T-helper 2 cell treated with Interferon-gamma antibody and Interleukin-4, amounts not matched to agents 5 μg/mL and 100 μg/mL, for 36 hours (primary cell): ENCODE data around the gene SLC9A7.
A peak's percentile ranks its signal among the peaks of the same experiment; 100 is the strongest.

Experiments used
- DNase-seq: peaks from one replicate; pipeline ENCODE4 v3.0.0; 2021; ENCODE audit warnings: low spot score
- H3K27ac Mint-ChIP-seq: one replicate; pipeline ENCODE4 v1.8.0; 2021; ENCODE audit warnings: mild to moderate bottlenecking, mixed read lengths
- H3K27me3 Mint-ChIP-seq: one replicate; pipeline ENCODE4 v1.8.0; 2021; ENCODE audit warnings: low read depth, mixed read lengths
- H3K36me3 Mint-ChIP-seq: one replicate; pipeline ENCODE4 v1.8.0; 2021; ENCODE audit warnings: low read depth, mixed read lengths
- H3K4me1 Mint-ChIP-seq: one replicate; pipeline ENCODE4 v1.8.0; 2021; ENCODE audit warnings: low read depth, mixed read lengths
- H3K4me3 Mint-ChIP-seq: one replicate; pipeline ENCODE4 v1.8.0; 2022; ENCODE audit warnings: mild to moderate bottlenecking, moderate library complexity, mixed read lengths
- H3K9me3 Mint-ChIP-seq: one replicate; pipeline ENCODE4 v1.8.0; 2021; ENCODE audit warnings: mixed read lengths

Gene SLC9A7

DNA sequence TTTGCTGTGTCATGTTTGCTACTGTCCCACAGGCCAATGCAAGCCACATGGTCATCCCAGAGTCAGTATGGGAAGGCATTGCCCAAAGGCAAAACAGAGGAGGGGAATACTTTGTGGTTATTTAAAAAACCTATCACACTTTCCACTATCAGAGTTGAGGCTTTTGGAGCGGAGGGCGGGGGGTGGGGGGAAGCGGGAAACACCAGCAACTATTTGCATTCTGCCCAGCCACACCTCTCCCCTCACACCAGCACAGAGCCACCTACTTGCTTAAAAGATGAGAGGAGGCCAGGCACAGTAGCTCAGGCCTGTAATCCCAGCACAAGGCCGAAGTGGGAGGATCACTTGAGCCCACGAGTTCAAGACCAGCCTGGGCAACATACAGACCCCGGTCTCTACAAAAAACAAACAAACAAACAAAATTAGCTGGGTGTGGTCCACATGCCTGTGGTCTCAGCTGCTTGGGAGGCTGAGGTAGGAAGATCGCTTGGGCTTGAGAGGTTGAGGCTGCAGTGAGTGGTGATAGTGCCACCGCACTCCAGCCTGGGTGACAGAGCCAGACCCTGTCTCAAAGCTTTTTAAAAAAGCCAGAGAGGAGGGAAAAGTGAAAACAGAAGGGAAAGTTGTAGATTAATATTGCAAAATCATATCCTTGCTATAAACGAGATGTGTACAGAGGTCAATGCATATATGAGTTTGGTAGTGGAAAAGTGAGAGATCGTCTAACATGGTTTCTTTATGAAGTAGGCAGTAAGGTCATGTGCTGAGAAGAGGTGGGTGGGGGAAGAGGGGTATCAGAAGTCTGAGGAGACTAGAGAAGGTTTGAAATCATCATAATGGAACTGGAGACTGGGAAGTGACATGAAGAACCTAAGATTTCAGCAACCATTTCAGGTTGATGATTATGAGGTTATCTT, 187.2 kb downstream of the SLC9A7 start:
- peaks cover 28% of the 10 kb centered on the region for H3K4me1 Mint-ChIP-seq
- H3K4me3 Mint-ChIP-seq = peak overlapping the region; percentile 63
- peaks cover 5% of the 10 kb centered on the region for H3K27me3 Mint-ChIP-seq
- peaks cover 5% of the 10 kb centered on the region for H3K36me3 Mint-ChIP-seq
- no peaks in the 10 kb centered on the region for H3K9me3 Mint-ChIP-seq
- peak overlapping the region; percentile 78 for H3K27ac Mint-ChIP-seq
- DNase-seq = peak; percentile 53

- Mint-ChIP-seq H3K9me3 (no peaks in the 10 kb centered on the region), H3K27me3 (no peaks in the 10 kb centered on the region), H3K27ac (no peak overlapping the region), H3K4me1 (peaks cover 17% of the 10 kb centered on the region), H3K36me3 (no peaks in the 10 kb centered on the region), H3K4me3 (no peak overlapping the region)
- no peak for DNase-seq
Measured at GRCh38 chrX:46569621-46570020, 189.3 kb downstream of the SLC9A7 start.

DNA sequence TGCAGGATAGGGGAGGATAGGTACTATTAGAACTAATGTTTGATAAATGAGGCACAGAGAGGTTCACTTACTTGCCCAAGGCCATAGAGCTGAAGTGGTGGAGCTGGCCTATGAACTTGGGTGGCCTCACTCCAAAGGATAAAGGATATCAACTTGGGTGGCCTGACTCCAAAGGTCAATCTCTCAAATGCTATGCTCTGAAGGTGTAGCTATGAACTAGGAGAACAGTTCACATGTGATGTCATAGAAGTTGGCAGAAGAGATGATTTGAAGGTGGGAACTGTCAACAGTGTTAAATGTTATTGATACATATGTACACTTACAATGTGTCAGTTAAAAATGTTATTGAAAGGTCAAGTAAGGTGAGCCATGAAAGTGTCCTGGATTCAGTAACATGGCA, 191.5 kb downstream of the SLC9A7 start:
- Mint-ChIP-seq H3K4me3 (no peak overlapping the region), H3K36me3 (no peaks in the 10 kb centered on the region), H3K4me1 (peaks cover 13% of the 10 kb centered on the region), H3K27me3 (no peaks in the 10 kb centered on the region), H3K27ac (no peak overlapping the region), H3K9me3 (no peaks in the 10 kb centered on the region)
- DNase-seq = no peak

GRCh38 chrX:46561824-46562657, 196.9 kb downstream of the SLC9A7 start:
- H3K4me3 Mint-ChIP-seq = peak overlapping the region; percentile 55

DNA sequence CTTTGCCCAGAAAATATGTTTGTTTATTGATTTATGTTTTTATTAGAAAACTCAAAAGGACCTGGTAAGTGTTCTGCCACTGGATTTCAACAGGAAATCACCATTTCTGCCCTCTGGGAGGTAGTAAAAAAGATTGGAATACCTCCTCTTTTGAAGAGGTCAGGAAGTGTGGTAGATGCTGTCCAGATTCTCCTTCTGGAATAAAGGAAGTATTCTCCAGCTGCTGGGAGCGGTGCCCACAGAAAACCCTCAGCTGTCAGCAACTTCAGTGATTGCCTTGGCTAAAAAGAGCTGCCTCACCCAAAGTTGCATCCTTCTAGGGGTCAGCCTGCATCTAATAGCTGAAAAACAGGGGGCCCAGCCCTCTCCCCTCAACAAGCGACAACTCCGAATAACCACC, 199.9 kb downstream of the SLC9A7 start:
- H3K36me3 Mint-ChIP-seq = peaks cover 3% of the 10 kb centered on the region
- H3K9me3 Mint-ChIP-seq = no peaks in the 10 kb centered on the region
- no peak for DNase-seq
- no peak overlapping the region for H3K27ac Mint-ChIP-seq
- H3K4me1 Mint-ChIP-seq = peaks cover 11% of the 10 kb centered on the region
- H3K4me3 Mint-ChIP-seq = no peak overlapping the region
- no peaks in the 10 kb centered on the region for H3K27me3 Mint-ChIP-seq

More at GRCh38 chrX:46561824-46562657, 196.9 kb downstream of the SLC9A7 start:
- Mint-ChIP-seq H3K27ac (peak overlapping the region; percentile 65), H3K9me3 (no peaks in the 10 kb centered on the region), H3K36me3 (peaks cover 3% of the 10 kb centered on the region), H3K4me1 (peaks cover 11% of the 10 kb centered on the region), H3K27me3 (no peaks in the 10 kb centered on the region)
- DNase-seq = peak; percentile 11

- peaks cover 3% of the 10 kb centered on the region for H3K36me3 Mint-ChIP-seq
- H3K27me3 Mint-ChIP-seq = no peaks in the 10 kb centered on the region
- H3K4me1 Mint-ChIP-seq = no peaks in the 10 kb centered on the region
- no peak for DNase-seq
- no peak overlapping the region for H3K4me3 Mint-ChIP-seq
- H3K27ac Mint-ChIP-seq = no peak overlapping the region
- no peaks in the 10 kb centered on the region for H3K9me3 Mint-ChIP-seq
Measured at GRCh38 chrX:46554942-46555341, 204.0 kb downstream of the SLC9A7 start.

GRCh38 chrX:46553935-46554334, 205.0 kb downstream of the SLC9A7 start:
- Mint-ChIP-seq H3K9me3 (no peaks in the 10 kb centered on the region), H3K27ac (no peak overlapping the region), H3K36me3 (peaks cover 6% of the 10 kb centered on the region), H3K27me3 (no peaks in the 10 kb centered on the region), H3K4me3 (no peak overlapping the region), H3K4me1 (no peaks in the 10 kb centered on the region)
- no peak for DNase-seq

- peaks cover 10% of the 10 kb centered on the region for H3K36me3 Mint-ChIP-seq
- H3K27me3 Mint-ChIP-seq = no peaks in the 10 kb centered on the region
- H3K9me3 Mint-ChIP-seq = no peaks in the 10 kb centered on the region
- H3K4me3 Mint-ChIP-seq = no peak overlapping the region
- DNase-seq = no peak
- H3K4me1 Mint-ChIP-seq = peaks cover 1% of the 10 kb centered on the region
- no peak overlapping the region for H3K27ac Mint-ChIP-seq
Measured at GRCh38 chrX:46551494-46552128, 207.3 kb downstream of the SLC9A7 start.

DNA sequence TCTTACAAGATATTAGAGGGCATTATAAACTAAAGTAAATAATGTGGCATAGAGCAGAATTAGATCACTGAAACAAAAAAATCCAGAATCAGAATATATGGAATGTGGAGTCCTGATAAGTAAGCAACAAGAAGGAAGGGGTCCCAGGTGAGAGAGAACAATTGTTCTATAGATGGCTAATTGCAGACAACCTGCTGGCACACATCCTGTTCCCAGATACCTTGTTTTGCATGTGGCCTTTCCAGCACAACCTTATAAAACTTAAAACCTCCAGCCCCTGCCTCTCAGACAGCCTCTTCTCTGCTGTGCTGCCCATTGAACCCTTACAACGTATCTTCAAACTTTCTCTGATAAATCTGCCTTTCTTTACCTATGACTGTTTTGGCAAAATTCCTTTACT, 209.0 kb downstream of the SLC9A7 start:
- Mint-ChIP-seq H3K27me3 (no peaks in the 10 kb centered on the region), H3K9me3 (no peaks in the 10 kb centered on the region), H3K27ac (no peak overlapping the region), H3K4me3 (no peak overlapping the region), H3K36me3 (peaks cover 12% of the 10 kb centered on the region), H3K4me1 (peaks cover 7% of the 10 kb centered on the region)
- DNase-seq = no peak
